NCI-H345 treated with DMSO at 0.1 percent for 48 hours (cell line): Measurements from ENCODE around the gene PDHB.

Experiments used
- DNase-seq: peaks from one replicate; lab custom pipeline; 2025; ENCODE audit not compliant: unreplicated experiment; lab: John Stamatoyannopoulos, UW

PDHB gene

DNA sequence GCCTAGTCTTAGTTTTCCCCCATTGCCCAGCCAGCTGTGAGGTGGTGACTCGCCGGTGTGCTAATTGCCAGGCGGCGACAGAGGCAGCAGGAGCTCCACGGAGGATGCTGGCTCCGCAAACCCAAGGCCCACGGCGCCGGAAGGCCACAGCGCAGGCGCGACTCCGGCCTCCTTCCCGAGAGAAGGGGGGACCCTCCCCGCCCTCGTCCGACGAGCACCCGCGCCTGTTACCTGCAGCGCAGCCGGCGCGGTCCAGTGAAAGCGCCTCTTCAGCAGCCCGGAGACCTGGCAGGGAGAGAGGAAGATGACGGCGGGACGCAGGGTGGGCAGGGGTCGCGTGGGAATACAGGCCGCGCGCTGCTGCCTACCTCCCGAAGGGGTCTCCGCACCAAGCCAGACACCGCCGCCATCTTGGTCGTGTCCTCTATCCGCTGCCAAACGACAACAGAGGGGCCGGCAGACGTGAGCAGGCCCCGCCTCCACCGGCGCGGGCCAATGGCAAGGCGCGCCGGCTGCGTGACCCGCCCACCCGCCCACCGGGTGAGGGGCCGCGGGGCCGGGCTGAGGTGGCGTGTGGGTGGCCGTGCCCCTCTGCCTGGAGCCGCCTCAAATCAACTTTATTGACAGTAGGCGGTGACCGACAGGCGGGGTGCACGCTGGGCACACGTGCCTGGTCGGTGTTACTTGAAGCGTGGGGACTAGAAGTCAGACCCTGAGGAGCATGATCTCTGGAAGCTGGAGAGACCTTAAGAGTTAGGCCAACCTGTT, at the start of gene PDHB:
TSS of gene PDHB (minus strand) at position 433 of the 768 bp plus-strand sequence. CDS start at position 410, 23 bp downstream.
- DNase-seq = peak; percentile 75

DNA sequence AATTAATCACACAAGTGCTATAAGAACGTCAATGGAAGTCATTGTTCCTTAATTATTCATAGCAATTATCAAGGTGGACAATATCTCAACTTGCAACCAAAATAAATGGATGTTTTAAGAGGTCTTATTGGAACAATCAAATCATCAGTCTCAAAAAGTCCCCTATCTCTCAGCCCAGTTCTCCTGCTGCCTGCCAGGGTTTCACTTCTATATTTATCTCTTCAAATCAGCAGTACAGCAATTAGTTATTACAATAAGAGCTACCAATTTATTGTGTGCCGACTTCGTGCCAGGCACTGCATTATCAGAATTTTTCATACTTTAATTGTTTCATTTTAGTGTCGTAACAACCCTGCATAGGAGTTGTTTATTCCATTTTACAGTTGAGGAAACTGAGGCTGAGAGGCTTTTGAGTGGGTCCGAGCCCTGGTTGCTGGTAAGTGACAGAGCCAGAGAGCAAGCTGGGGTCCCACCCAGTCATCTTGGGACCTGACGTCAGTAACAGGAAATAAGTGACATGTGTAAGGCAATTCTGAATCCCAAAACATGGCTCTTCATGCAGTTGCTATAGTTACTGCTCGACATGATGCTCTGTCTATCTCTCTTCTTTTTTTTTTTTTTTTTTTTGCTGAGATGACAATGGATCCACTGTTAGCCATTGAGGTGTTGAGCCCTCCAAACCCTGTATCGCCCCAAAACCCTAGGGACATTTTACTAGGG, 49.4 kb upstream of the PDHB start:
- no peak for DNase-seq

DNA sequence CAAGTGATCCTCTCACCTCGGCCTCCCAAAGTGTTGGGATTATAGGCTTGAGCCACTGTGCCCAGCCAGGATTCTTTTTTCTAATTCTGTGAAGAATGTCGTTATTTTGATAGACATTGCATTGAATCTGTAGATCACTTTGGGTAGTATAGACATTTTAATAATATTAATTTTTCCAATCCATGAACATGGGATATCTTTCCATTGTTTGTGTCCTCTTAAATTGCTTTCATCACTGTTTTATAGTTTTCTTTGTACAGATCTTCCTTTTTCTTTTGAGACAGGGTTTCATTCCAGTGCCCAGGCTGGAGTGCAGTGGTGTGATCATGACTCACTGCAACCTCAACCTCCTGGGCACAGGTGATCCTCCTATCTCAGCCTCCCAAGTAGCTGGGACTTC, 46.7 kb upstream of the PDHB start:
- DNase-seq = no peak

DNA sequence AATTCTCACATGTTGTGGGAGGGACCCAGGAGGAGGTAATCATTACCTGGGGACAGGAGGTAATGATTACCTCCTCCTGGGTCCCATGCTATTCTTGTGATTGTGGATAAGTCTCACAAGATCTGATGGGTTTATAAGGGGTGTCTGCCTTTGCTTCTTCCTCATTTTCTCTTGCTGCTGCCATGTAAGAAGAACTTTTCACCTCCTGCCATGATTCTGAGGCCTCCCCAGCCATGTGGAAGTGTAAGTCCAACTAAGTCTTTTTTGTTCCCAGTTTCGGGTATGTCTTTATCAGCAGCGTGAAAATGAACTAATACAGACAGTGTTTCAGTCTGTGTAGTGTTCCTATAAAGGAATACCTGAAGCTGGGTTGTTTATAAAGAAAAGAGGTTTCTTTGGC, 45.1 kb upstream of the PDHB start:
- DNase-seq = no peak

DNA sequence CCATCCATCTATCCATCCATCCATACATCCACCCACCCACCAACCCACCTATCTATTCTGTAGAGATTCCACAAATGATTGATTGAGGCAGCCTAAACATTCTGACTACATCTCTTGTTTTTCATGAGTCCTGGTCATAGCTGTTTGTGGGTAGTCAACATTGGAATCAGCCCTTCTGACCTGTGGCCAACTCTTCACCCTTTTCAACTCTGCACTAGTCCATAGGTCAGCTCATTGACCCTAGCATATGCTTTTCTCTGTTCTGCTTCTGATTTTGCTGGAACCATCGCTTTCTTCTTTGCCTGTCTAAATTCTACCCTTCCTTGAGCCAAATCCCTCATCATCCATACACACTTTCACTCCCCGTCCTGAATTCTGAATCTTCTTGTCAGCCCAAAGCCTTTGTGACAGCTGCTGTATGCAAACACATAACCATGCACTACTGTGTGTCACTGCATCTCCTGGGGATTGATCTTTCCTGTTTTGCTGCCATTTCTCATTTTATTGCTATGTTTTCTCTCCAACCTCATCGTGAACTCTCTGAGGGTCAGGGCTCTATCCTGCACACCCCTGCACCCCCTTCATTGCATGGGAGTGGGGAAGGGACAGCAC, 41.4 kb upstream of the PDHB start:
- no peak for DNase-seq

DNA sequence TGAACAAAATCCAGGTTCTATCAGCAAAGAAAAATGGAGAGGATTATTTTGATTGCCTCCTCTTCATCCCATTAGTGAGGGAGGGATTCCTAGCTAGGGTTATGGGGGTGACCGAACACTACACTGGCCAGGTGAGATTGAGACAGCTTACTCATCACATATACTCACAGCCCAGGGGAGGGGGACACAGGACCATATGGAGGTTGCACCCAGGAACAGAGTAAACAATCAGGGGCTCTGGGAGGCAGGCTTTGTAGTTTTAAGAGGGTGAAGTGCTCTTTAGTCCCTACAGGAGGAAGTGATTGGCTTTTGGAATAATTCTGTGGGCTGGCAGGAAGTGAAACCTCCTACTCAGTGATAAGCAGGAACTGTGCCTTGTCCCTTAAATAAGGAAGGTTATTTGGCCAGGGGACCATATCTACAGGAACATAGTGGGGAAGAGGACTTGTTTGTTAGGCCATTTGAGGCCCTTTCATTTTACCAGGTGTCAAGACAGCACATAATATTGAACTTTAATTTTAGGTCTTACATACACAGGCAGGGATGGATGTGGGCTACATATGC, 40.8 kb upstream of the PDHB start:
- DNase-seq = no peak

DNA sequence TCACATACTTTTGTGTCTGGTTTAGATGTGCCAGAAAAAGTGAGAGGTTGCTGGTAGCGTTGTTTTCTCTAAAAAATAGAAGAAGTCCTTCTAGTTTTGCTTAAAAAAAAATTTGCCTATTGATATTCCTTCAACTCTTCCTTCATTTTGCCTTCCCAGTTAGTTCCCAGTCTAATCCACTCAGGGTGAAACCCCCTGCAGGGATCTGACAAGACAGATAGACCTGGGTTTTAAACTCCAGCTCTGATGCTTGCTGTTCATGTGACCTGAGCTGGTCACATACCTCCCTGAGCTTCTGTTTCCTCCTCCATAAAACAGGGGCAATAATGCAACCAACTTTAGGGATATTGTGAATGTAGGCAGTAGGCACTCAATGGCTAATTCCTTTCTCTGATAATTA, 39.6 kb upstream of the PDHB start:
- DNase-seq = no peak

DNA sequence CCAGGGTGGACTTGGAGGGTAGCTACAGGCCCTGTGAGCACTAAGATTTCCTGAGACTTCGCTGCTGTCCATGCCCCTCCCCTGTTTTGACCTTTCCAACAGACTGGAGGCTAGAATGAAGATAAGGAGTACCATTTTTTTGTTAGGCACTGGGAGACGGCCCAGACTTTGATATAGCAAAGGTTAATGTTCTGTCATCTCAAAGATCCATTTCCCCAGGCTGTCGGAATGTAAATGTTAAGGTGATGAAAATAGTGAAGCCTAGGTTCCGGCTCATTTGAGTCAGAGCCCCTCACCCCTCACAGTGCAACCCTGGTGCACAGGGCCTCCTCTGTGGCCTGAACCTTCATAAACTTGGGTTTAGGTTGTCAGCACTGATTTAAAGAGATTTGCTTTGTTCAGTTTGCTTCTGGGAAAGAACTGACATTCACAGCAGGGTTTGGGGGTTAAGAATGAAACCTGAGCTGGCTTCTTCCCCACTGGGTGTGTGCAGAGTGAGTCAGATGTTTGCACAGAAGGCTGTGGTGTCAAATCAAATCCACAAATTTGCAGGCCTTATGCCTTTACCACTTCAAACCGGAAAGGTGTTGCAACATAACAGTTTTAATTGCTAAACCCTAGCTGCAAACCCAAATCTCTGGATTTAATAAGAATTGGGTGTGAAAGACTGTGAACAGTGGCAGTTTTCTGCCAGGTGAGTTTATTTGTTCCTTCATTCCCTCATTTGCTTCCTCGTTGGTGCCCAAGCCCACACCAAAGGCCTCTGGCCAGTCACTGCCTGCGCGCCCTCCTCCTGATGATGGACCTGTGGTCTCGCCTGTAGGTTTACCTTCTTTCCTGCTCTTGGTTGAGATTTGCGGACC, 37.6 kb upstream of the PDHB start:
- peak; percentile 79 for DNase-seq

DNA sequence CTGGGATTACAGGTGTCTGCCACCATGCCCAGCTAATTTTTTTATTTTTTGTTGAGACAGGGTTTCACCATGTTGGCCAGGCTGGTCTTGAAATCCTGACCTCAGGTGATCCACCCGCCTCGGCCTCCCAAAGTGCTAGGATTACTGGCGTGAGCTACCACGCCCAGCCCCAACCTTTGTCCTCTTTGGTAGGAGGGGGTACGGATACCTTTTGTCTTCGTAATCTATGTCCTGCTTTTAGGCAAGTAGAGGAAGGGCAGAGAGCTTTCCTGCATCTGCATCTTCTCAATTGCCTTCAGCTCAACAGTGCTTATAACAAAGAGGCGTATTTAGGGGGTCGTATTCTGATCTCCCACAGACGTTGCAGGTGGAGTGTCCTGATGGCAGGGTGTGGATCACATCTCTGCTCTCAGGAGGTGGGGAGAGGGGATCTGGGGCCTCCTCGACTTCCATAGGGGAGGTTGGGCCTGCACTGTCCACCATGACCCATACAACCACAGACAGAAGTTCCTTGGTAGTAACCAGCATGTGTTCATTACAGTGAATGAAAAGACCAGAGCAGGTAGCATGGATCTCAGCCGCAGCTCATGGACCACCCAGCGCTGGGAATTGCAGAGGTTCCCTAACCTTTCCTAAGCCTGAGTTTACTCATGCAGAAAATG, 36.9 kb upstream of the PDHB start:
- no peak for DNase-seq

DNA sequence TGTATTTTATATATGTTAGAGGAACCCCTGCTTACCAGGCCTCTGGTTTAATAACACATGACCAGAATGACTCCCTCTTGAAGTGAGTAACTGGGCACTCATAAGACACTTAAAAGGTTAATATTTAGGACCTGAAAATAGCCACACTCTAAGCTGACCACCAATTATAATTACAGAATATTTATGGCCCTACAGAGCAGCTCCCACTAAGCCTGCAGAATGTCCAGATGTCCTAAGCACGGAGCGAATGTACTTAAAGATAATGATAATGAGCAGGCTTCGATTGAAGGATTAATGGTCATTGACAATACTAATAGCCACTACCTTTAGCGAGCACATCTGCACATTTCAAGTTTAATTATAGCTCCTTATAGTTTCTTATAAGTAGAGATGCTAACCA, 35.5 kb upstream of the PDHB start:
- no peak for DNase-seq

DNA sequence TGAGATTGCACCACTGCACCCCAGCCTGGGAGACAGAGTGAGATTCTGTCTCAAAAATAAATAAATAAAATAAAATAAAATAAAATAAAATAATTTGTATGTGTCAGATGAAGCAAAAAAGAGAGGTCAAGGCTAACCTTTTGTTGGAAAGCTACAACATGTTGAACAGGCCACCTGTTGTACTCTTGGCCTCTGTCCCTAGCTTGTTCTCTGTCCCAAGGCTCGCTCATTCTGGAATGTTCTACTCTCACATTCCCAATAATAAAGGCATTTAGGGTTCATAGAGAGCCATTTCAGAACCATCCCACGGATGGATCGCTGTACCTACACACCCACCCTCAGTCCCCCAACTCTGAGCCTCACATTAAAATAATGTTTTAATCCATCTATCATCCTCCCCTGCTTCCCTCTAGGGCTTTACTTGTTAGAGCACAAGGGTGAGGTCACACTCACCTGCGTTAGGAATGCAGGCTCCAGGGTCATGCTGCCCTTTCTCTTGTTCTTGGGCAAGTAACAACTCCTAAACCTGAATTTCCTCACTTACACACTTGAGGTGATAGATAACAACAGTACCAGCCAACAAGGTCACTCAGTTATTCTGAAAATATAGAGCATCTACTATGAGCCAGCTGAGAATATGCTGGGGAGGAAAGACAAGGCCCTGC, 33.4 kb upstream of the PDHB start:
- DNase-seq = no peak

DNA sequence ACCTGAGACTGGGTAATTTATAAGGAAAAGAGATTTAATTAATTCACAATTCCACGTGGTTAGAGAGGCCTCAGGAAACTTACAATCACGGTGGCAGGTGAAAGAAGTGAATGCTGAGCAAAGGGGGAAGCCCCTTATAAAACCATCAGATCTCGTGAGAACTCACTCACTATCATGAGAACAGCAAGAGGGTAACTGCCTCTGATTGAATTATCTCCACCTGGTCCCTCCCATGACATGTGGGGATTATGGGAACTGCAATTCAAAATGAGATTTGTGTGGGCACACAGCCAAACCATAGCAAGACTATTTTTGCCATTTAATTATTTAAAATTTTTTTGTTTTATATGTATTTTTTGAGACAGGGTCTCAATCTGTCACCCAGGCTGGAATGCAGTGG, 31.2 kb upstream of the PDHB start:
- no peak for DNase-seq

DNA sequence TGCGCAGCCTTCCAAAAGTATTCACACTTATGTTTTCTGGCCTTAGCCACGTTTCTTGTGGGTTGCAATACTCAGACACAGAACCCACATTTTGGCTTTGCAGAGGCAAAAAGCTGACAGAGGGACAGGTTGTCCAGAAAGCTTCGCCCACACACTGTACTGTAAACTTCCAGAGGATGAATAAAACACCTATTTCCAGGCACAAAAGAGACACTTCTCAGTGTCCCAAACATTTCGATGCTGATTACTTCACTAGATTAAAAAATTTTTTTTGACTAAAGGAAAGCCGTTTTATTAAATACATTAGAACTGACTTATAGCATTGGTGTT, 30.3 kb upstream of the PDHB start:
- no peak for DNase-seq

DNA sequence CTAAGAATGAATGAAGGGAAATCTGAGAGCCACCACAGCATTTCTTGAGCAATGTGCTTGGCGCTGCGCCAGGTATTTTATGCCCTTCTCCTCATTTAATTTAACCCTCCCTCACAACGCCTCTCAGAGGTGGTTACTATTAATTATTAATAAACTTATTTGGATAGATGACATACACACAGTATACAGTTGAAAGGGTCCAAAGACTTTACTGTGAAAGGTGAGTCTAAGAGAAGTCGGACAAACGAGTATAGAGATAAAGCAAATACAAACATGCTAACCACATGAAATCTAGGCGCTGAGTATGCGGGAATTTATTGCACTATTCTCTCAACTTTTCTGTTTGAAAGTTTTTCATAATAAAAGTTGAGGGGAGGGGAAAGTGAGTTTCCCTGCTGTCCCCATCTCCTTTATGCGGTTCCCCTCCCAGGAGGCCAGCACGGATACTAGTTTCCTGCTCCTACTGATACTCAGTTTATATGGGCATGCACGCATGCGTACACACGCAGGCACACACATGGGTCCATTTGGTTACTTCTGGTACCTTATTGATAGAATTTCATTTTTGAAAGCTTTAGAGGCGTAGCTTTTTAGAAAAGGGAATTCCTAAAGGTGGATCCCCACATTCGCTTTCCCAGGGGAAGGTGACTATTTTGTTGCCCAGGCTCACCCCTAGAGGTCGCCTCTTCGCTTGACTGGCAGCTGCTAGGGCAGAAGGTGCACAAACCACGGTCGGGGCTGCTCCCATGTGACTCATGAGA, 29.7 kb upstream of the PDHB start:
- peak; percentile 37 for DNase-seq

DNA sequence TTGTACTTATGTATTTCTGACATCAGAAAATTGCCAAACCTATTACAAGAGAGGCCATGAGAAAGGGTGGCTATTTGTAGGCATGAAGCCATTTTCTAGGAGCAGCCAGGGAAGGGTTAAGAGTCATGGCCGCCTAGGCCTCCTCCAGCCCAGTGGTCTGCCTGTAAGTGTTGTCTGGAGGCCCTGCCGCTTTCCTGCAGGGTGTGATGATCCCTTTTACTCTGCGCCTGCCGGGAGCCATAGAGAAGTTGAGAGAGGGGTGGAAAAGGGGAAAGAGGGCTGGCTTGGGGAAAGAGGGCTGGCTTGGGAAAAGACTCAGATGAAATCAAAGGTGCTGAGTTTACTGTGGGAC, 29.2 kb upstream of the PDHB start:
- DNase-seq = no peak

DNA sequence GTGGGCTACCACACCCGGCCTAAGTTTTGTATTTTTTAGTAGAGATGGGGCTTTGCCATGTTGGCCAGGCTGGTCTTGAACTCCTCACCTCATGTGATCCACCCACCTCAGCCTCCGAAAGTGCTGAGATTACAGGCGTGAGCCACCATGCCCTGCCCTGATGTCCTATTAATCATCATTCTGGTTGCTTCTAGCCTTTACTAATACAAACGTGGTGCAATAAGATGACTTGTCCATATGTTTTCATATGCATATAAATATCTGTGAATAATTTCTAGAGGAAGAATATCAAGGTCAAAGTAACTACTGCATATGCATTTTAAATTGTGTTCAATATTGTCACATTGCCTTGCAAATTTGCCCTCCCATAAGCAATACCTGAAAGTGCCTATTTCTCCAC, 25.5 kb upstream of the PDHB start:
- DNase-seq = no peak

DNA sequence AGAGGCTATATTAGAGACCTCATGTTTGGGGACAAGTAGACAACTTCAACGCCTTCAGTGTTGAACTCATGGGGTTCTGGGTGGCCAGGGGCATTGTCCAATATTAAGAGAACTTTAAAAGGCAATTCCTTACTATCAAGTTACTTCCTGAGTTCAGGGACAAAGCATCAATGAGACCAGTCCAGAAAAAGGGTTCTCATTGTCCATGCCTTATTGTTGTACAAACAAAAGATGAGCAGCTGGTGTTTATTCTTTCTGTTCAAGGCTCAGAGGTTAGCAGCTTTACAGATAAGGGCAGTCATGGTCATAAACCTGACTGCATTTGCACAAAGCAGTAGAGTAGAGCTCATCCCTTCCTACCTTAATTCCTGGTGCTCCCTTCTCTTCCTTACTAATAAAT, 18.5 kb upstream of the PDHB start:
- no peak for DNase-seq

DNA sequence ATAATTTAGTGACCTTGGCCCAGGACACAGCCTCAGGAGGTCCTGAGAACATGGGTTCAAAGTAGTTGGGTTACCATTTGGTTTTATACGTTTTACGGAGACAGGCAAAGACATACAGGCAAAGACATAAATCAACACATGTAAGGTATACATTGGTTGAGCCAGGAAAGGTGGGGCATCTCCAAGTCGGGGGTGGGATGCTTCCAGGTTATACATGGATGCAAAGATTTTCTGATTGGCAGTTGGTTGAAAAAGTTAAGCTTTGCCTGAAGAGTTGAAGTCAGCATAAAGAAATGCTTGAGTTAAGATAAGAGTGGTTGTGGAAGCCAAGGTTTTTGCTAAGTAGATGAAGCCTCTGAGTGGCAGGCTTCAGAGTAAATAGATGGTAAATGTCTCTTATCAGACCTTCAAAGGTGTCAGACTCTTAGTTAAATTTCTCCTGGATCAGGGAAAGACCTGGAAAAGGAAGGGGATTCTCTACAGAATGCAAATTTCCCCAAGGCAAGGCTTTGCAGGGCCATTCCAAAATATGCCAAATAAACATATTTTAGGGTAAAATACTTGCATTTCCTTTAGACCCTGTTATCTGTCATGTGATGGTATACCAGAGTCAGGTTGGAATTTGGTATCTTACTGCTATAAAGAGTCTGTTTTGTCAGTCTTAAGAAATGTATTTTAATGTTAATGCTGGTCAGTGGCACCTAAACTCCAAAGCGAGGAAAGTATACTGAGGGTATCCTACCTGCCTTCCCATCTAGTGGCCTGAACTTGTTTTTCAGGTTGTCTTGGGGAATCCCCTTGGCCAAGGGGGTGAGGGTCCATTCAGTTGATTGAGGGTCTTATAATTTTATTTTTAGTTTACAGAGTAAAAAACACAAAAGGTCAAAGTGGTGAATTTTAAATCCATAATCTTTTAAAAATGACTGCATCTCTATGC, 8.2 kb upstream of the PDHB start:
- DNase-seq = no peak
